Epithelial cell of proximal tubule (primary cell): Measurements from ENCODE around the gene GINS1. TPM values are rescaled to one million over a fixed set of nuclear protein-coding genes. Genes with fewer than 3 reads are reported as not detected.

ENCODE experiments used
- DNase-seq: peaks from one replicate; pipeline ENCODE4 v3.0.0-alpha.2; 2011; ENCODE audit warnings: low read depth
- H3K4me3 ChIP-seq: 2 replicates; pipeline ENCODE4 v1.5.1; 2011; ENCODE audit warnings: low read depth, mild to moderate bottlenecking, low read length
- total RNA-seq: library from RNA; depleted of rRNA; stranded (reverse); fragments of >200 nt; gene quantifications from 2 replicates; pipeline ENCODE4 v1.2.3, GENCODE V29; 2015
- TF ChIP-seq, protein P1 (sequence below): conservative IDR thresholded peaks from 2 replicates; pipeline ENCODE4 v1.5.1; 2012; ENCODE audit warnings: low read depth, mild to moderate bottlenecking, low read length

Gene GINS1
- total RNA-seq, 1 donor from 2014 or later: 34.9 TPM

DNA sequence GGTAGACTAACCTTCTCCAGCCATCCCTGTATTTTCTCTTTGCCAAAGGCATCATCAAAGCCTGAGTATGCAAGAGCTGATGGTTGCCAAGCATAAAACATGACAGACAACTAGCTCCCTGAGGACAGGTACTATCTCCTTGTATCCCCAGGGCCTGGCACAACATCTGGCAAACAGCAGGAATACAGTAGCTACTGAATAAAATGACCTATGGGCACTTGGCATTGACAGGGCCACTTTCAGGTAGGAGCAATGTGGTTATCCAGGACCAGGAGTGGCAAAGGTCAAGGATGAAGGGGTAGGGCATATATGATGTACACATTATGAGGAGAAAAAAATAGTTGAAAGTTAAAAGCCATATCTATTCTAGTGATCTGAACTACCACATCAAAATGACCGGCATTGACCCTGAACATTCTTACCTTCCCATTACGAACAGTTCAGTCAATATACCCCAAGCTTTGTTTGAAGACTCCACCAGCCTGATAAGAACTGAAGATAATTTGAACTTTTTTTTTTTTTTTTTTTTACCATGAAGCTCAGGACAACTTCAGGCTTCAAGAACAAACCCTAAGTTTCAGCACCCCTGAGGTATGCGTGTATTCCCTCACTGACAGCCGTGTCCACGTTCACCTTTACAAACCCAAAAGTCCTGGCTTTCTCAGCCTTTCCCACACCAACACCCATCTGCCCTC, 29.1 kb upstream of the GINS1 start:
- TF ChIP-seq, protein P1, sequence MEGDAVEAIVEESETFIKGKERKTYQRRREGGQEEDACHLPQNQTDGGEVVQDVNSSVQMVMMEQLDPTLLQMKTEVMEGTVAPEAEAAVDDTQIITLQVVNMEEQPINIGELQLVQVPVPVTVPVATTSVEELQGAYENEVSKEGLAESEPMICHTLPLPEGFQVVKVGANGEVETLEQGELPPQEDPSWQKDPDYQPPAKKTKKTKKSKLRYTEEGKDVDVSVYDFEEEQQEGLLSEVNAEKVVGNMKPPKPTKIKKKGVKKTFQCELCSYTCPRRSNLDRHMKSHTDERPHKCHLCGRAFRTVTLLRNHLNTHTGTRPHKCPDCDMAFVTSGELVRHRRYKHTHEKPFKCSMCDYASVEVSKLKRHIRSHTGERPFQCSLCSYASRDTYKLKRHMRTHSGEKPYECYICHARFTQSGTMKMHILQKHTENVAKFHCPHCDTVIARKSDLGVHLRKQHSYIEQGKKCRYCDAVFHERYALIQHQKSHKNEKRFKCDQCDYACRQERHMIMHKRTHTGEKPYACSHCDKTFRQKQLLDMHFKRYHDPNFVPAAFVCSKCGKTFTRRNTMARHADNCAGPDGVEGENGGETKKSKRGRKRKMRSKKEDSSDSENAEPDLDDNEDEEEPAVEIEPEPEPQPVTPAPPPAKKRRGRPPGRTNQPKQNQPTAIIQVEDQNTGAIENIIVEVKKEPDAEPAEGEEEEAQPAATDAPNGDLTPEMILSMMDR: no peak
- no peak for DNase-seq
- no peak overlapping the region for H3K4me3 ChIP-seq

DNA sequence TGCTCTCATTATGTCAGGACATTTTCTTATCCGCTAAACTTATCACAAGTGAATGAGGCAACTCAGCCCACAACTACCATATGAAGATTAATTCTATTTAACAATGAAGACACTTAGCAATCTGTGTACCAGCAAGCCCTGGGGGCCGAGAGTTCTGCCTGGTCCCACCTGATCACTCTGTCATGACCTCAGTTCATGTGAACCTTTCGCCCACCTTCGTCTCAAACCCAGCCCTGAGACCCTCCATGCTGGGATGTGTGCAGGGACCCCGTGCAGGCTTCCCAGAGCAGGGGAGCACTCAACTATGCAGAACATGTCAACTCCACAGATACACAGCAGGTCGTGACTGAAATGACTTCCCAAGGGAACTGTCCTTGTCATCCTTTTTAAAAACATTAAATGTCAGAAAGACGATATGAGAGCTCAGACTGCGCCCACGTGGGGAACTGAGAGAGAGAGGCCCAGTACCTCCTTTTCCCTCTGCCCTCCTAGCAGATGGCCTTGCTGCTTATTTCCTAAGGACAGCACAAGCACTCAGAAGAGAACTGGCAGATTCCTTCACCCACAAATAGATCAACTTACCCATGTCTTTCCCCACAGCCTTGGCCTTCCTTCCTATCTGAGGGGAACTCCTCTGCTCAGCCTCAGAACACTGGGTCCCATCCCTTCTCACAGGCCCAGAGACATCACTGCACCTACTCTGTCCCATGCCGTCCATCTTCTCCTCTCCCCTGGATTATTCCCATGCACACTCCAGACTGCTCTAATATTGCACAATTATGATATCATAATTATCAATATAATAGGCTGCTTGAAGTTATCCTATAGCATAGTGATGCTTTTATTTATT, 28.4 kb upstream of the GINS1 start:
- no peak for DNase-seq
- TF ChIP-seq, protein P1: no peak
- no peak overlapping the region for H3K4me3 ChIP-seq

DNA sequence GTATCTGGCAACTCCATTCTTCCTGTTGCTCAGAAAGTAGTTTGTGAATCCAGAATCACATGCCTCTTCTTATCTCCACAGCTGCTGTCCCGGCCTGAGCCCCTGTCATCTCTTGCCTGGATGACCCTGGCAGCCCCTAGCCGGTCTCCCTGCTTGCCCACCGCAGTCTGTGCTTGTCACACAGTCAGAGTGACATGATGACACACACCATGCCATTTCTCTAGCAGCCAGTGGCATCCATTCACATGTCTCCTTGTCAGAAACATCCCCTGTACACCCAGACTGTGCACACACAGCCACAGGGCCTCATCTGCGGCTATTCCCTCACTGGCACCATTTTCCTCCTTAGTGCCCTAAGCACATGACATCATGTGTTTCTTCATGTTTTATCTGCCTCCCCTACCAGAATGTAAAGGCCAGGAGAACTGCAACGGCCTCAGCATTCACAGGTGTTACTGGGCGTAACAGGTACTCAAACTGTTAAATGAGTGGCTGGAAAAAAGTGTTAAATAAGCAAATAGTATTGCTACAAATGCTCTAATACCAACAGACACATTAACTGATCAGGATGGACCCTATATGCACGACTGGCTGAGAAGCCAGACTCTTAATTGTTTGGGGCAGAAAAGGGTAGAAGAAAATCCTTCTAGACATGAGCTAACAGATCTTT, 26.4 kb upstream of the GINS1 start:
- DNase-seq: no peak
- no peak overlapping the region for H3K4me3 ChIP-seq
- TF ChIP-seq, protein P1: no peak

DNA sequence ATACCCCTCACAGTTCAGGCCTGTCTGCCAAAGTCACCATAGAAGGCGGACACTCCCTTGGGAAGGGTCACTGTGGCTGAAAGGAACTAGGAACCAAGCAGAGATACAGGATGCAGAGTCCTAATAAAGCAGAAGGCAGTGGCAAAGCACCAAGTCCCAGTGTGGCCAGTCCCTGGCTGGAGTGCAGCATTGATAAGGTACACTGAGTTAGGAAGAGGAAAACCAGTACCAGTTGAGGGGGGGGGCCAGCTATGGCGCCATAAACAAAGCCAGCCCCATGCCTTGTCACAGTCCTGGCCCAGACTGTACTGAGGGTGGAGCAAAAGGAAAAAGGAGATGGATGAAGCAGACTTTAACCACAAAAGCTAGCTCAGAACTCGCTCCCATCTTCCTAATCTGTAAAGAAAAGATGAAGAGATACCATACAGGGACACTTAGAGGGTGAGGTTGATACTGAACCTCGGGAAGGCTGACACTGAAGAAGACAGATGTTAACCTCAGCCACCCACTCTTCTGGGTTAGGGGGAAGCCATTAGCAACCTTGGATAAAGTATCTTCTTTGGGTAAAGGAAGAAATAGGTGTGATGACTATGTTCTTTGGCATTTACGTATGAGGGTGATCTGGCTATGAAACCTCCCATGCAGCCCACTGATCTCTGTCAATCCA, 24.6 kb upstream of the GINS1 start:
- TF ChIP-seq, protein P1: no peak
- H3K4me3 ChIP-seq: no peak overlapping the region
- no peak for DNase-seq

DNA sequence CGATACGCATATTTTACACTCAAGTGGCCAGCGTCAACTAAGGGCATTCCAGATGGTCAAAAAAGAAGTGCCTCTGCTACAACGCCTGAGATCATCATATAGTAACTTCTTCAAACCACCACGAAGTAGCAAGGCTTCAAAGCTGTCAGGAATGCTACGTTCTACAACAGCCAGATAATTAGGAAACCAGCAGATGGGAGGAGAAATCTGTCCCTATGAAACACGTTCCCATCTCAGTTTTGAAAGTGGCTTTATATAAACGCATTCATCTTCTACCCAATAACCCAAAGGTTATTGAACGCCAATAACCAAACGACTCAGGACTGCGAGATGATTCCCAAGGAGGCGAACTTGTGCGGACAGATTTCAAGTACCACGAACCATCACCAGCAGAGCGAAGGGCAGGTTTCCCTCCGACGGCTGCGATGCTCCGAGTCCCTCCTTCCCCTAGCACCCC, 18.0 kb upstream of the GINS1 start:
- DNase-seq: no peak
- TF ChIP-seq, protein P1: no peak
- H3K4me3 ChIP-seq: peak overlapping the region; percentile 97

DNA sequence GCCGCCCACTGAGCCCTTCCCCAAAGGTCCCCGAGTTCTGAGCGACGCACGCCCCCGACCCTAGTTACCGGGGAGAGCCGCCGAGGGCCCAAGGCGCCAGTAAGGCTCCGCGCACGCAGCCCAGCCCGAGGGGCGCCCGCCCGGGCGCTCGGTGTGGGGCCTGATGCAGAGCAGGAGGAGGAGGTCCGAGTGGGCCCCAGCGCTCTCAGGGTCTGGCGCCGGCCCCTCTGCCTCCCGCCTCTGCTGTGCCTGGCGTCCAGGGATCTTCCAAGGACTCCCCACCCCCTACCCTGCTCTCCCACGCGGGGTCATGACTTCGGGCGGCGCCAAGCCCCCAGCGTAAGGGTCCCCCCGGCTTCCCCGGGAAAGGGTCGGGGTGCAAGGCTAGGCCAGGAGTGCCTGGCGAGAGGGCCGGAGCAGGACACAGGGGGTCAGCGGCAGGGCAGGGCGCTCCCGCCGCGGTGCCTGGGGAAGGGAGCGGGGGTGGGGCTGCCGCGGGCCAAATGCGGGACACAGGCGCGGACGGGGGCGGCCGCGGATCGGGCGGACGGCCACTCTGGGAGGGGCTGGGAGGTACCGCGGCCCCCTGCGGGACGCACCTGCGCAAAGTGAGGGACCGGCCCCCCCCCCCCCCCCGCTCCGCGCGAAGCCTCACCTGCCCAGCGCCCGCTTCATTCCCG, 17.5 kb upstream of the GINS1 start:
- DNase-seq: no peak
- TF ChIP-seq, protein P1: no peak

More for the DNA sequence above, 17.5 kb upstream of the GINS1 start:
- H3K4me3 ChIP-seq: peak overlapping the region; percentile 97
